ENCODE measurements around the gene EFCC1. TPM values are rescaled to one million over a fixed set of nuclear protein-coding genes. Genes with fewer than 3 reads are reported as not detected.

Gene EFCC1
- total RNA-seq, 1 donor from 2014 or later = under 0.01 TPM

DNA sequence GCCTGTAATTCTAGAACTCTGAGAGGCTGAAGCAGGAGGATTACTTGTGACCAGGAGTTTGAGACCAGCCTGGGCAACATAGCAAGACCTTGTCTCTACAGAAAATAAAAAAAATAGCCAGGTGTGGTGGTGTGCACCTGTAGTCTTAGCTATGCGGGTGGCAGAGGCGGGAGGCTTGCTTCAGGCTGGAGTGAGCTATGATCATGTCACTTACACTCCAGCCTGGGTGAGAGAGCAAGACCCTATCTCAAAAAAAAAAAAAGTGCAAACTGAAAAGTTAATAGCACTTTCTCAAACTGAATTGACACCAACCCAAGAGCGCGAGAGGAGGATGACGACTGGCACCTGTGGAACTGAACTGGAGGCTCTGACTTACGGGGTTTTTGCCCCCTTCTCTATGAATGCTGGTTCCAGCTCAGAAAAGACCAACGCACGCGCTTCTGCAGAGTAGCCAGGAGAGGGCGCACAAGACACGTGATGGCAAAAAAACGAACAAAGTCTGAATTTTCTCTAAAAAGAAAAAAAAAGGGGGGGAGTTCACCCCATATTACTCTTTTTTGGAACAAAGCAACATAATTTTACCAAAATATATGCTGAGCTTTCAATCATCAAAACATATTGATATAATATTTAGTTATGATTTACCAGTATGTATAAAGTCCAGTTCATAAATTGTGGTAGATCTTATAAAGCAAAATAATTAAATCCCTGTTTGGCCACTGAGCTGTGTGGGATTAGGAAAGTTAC is 30.9 kb upstream of the EFCC1 start:
- DNase-seq (ENCODE audit: low read depth) (peak; percentile 12), FAIRE-seq (no peak)
- Histone ChIP-seq H3K27me3 (ENCODE audit: control insufficient read depth, insufficient read depth, low read length) (peaks cover 1% of the 10 kb centered on the region), H3K4me3 (ENCODE audit: low read depth, low read length) (no peak overlapping the region), H3K36me3 (ENCODE audit: control insufficient read depth, insufficient read depth, low read length) (no peaks in the 10 kb centered on the region)
- TF ChIP-seq CTCF (IDR thresholded peaks at IDR 0.05; ENCODE audit: insufficient read depth, low read length, severe bottlenecking) = peak; percentile 85

DNA sequence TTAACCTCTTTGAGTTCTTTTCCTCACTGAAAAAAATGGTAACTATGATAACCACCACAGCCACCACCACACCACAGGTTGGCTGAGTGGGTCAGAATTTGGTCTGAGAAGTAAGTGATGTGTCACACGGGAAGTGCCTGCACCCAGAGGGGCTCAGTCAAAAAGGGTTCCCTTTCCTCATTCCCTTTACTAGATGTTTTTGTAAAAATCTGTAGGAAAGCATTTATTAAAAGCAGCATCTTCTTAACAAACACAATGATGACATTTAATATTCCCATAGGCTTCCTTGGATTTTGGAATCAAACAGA is 30.4 kb upstream of the EFCC1 start:
- H3K36me3 ChIP-seq (ENCODE audit: control insufficient read depth, insufficient read depth, low read length) = no peaks in the 10 kb centered on the region
- no peak for FAIRE-seq
- no peak for TF ChIP-seq CTCF (IDR thresholded peaks at IDR 0.05; ENCODE audit: insufficient read depth, low read length, severe bottlenecking)
- peaks cover 1% of the 10 kb centered on the region for H3K27me3 ChIP-seq (ENCODE audit: control insufficient read depth, insufficient read depth, low read length)
- no peak for DNase-seq (ENCODE audit: low read depth)
- no peak overlapping the region for H3K4me3 ChIP-seq (ENCODE audit: low read depth, low read length)

DNA sequence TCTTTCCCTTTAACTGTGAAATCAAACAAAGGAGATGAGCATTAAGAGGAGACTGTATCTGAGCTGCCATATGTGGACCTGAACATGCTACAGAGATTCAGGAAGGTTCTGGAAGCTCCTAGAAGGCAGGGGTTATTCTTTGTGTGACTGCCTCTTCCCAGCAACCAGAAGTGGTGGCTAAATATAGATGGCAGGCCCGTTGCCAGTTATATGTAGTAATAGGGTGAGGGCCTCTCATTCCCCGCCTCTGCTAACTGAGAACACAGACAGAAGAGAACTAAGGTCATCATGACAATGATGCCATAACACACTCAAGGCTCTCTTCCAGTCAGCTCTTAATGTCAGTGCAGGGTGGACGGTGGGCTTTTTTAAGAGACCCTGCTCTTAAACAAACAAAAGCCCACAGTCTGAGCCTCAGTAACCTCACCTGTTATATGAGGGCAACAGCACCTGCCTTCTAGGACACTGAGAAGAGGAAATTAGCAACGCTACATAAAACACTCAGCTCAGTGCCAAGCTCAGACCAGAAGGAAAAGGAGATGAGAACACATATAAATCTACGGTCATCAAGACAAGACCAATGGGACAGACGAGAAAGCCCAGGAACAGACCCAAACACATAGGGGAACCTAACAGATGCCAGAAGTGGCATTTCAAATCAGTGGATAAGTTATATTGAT is 29.5 kb upstream of the EFCC1 start:
- no peaks in the 10 kb centered on the region for H3K36me3 ChIP-seq (ENCODE audit: control insufficient read depth, insufficient read depth, low read length)
- H3K4me3 ChIP-seq (ENCODE audit: low read depth, low read length) = no peak overlapping the region
- FAIRE-seq (no peak), DNase-seq (ENCODE audit: low read depth) (no peak)
- H3K27me3 ChIP-seq (ENCODE audit: control insufficient read depth, insufficient read depth, low read length) = peaks cover 1% of the 10 kb centered on the region
- TF ChIP-seq CTCF (IDR thresholded peaks at IDR 0.05; ENCODE audit: insufficient read depth, low read length, severe bottlenecking) = no peak

DNA sequence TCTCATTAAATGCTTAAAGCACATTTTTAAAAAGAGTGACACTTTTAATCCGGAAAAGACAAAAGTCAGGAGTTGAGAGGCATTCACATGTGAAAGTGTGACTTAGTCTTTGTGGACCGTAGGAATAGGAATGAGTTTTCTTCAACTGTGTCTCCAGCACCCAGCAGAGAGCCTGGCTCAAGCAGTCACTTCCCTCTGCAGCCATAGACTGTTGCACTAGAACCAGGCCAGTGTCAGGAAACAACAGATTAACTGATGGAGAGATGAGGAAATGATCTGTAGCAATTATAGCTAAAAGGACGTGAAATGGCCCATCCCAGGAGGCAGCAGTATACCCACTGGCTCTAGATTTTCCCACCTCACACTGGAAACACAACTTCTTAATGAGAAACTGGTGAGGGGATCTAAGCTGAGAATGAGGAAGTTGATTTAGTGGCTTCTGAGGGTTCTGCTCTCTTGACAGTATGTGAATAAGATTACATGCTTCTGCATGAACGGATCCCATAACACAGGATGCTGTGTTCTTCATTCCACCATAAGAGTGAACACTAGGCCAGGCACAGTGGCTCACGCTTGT is 27.0 kb upstream of the EFCC1 start:
- FAIRE-seq (no peak), DNase-seq (ENCODE audit: low read depth) (no peak)
- H3K27me3 ChIP-seq (ENCODE audit: control insufficient read depth, insufficient read depth, low read length) = peaks cover 1% of the 10 kb centered on the region
- H3K36me3 ChIP-seq (ENCODE audit: control insufficient read depth, insufficient read depth, low read length) = no peaks in the 10 kb centered on the region
- no peak for TF ChIP-seq CTCF (IDR thresholded peaks at IDR 0.05; ENCODE audit: insufficient read depth, low read length, severe bottlenecking)
- no peak overlapping the region for H3K4me3 ChIP-seq (ENCODE audit: low read depth, low read length)

- FAIRE-seq (no peak), DNase-seq (ENCODE audit: low read depth) (no peak)
- Histone ChIP-seq H3K36me3 (ENCODE audit: control insufficient read depth, insufficient read depth, low read length) (no peaks in the 10 kb centered on the region), H3K4me3 (ENCODE audit: low read depth, low read length) (no peak overlapping the region), H3K27me3 (ENCODE audit: control insufficient read depth, insufficient read depth, low read length) (peaks cover 1% of the 10 kb centered on the region)
- no peak for TF ChIP-seq CTCF (IDR thresholded peaks at IDR 0.05; ENCODE audit: insufficient read depth, low read length, severe bottlenecking)
Measured at GRCh38 chr3:128975276-128975675, 25.8 kb upstream of the EFCC1 start.
